ENCODE data around the gene SCUBE1.

GRCh38 chr22:43310311-43310710 is 32.9 kb downstream of the SCUBE1 start:
- TF ChIP-seq, protein P1, sequence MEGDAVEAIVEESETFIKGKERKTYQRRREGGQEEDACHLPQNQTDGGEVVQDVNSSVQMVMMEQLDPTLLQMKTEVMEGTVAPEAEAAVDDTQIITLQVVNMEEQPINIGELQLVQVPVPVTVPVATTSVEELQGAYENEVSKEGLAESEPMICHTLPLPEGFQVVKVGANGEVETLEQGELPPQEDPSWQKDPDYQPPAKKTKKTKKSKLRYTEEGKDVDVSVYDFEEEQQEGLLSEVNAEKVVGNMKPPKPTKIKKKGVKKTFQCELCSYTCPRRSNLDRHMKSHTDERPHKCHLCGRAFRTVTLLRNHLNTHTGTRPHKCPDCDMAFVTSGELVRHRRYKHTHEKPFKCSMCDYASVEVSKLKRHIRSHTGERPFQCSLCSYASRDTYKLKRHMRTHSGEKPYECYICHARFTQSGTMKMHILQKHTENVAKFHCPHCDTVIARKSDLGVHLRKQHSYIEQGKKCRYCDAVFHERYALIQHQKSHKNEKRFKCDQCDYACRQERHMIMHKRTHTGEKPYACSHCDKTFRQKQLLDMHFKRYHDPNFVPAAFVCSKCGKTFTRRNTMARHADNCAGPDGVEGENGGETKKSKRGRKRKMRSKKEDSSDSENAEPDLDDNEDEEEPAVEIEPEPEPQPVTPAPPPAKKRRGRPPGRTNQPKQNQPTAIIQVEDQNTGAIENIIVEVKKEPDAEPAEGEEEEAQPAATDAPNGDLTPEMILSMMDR (IDR thresholded peaks at IDR 0.05): no peak
- no peak for TF ChIP-seq TCF7L2 (IDR thresholded peaks at IDR 0.05; ENCODE audit: low read depth, low read length)
- TF ChIP-seq SIN3A (IDR thresholded peaks at IDR 0.05; ENCODE audit: borderline replicate concordance, insufficient read depth, low read depth, low read length): no peak
- TF ChIP-seq POLR2AphosphoS5 (IDR thresholded peaks at IDR 0.05; ENCODE audit: low read depth, low read length): no peak
